ENCODE measurements around the gene DLG5.
A peak's percentile ranks its signal among the peaks of the same experiment; 100 is the strongest.

DLG5 gene

DNA sequence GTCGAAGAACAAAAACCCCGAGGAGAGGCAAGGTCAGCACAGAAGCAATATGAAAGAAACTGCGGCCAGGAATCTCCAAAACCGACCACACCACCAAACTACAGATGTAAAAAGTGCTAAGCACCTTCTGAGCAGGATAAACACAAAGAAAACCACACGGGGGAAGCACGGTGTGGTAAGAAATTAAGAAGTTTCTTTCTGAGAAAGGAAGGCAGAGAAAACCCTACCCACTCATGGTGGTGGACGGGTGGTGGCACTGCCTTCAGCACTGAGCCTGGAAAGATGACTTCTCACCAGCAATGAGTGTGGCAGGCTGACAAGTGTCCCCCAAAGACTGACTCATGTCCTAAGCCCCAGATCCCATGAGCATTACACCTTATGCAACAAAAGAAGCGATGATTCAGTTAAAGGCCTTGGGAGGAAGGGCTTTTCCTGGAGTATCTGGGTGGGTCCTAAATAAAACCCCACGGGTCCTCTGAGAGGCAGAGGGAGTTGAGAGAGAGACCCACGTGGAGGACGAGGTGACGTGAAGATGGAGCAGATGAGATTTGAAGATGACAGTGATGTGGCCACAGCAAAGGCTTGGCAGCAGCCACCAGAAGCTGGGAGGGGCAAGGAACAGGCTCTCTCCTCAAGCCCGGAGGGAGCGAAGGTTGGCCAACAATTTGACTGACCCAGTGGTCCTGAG, 124.9 kb downstream of the DLG5 start:
- DNase-seq (ENCODE audit: low read depth): no peak
- H3K4me3 ChIP-seq (ENCODE audit: low read depth, low read length): no peak overlapping the region
- TF ChIP-seq, protein P1, sequence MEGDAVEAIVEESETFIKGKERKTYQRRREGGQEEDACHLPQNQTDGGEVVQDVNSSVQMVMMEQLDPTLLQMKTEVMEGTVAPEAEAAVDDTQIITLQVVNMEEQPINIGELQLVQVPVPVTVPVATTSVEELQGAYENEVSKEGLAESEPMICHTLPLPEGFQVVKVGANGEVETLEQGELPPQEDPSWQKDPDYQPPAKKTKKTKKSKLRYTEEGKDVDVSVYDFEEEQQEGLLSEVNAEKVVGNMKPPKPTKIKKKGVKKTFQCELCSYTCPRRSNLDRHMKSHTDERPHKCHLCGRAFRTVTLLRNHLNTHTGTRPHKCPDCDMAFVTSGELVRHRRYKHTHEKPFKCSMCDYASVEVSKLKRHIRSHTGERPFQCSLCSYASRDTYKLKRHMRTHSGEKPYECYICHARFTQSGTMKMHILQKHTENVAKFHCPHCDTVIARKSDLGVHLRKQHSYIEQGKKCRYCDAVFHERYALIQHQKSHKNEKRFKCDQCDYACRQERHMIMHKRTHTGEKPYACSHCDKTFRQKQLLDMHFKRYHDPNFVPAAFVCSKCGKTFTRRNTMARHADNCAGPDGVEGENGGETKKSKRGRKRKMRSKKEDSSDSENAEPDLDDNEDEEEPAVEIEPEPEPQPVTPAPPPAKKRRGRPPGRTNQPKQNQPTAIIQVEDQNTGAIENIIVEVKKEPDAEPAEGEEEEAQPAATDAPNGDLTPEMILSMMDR (conservative IDR thresholded peaks at IDR 0.05; ENCODE audit: low read depth, low read length): no peak

DNA sequence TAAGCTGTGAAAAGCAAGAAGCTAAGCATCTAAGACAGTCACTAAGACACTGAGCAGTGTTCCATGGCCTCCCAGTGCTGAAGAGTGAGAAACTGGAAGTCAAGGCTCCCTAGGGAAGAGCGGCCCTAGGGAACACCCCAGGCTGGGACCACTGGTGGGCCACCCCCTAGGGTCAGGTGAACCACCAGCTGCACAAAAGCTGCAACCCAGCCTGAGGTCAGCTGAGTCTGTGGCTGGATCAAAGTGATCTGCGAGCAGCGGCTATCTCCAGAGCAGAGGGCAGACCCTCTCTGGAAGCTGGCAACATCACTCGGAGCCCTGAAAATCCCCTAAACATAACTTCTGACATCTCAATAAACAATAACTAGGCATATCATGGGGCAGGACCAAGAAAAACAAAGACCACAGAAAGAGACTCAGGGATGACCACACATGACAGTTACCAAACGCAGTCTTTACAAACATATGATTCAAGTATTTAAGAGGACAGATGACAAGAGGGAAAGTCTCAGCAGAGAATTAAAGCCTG, 125.8 kb downstream of the DLG5 start:
- DNase-seq (ENCODE audit: low read depth): no peak
- H3K4me3 ChIP-seq (ENCODE audit: low read depth, low read length): no peak overlapping the region
- TF ChIP-seq, protein P1 (conservative IDR thresholded peaks at IDR 0.05; ENCODE audit: low read depth, low read length): no peak

DNA sequence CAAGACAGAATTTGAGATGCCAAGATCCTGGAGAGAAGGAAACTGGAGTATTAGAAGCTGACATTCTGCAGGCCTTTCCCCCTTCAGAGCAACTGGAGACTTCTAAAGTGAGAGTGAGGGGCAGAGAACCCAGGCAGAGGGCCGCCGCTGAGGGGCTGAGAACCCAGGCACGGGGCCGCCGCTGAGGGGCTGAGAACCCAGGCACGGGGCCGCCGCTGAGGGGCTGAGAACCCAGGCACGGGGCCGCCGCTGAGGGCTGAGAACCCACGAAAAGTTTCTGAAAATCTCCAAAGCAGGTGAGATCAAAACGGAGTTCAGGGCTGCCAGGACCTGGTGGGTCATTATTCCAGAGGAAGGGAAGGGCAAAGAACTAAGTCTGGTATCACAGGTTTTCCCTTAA, 126.2 kb downstream of the DLG5 start:
- DNase-seq (ENCODE audit: low read depth): no peak
- no peak overlapping the region for H3K4me3 ChIP-seq (ENCODE audit: low read depth, low read length)
- TF ChIP-seq, protein P1 (conservative IDR thresholded peaks at IDR 0.05; ENCODE audit: low read depth, low read length): no peak

DNA sequence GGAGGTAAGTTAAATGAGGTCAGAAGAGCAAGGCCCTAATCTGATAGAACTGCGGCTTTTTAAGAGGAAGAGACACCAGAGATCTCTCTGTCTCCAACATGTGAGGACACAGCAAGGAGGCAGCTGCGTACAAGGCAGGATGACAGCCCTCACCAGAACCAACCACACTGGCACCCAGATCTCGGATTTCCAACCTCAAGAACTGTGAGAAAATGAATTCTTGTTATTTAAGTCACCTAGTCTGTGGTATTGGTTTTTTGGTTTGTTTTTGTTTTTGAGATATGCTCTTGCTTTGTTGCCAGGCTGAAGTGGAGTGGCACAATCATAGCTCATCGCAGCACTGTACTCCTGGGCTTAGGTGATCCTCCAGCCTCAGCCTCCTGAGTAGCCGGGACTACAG, 127.2 kb downstream of the DLG5 start:
- no peak overlapping the region for H3K4me3 ChIP-seq (ENCODE audit: low read depth, low read length)
- TF ChIP-seq, protein P1 (conservative IDR thresholded peaks at IDR 0.05; ENCODE audit: low read depth, low read length): no peak
- DNase-seq (ENCODE audit: low read depth): no peak

DNA sequence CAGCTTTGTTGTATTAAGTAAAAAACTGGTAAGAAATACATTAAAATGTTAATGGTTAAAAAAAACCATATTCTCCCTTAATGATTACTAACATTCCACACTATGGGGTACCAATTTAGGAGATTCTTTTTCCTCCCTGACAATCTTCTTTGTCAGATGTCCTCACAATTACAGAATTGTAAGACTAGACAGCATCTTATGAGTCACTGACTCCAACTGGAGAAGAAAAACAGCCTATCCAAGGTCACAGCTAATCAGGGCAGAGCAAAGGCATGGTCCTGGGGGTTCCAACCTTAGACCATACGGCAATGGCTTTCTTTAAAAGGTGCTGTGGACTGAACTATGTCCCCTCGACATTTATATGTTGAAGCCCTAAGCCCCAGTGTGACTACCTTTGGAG, 127.6 kb downstream of the DLG5 start:
- no peak overlapping the region for H3K4me3 ChIP-seq (ENCODE audit: low read depth, low read length)
- peak; percentile 36 for DNase-seq (ENCODE audit: low read depth)
- TF ChIP-seq, protein P1 (conservative IDR thresholded peaks at IDR 0.05; ENCODE audit: low read depth, low read length): no peak

DNA sequence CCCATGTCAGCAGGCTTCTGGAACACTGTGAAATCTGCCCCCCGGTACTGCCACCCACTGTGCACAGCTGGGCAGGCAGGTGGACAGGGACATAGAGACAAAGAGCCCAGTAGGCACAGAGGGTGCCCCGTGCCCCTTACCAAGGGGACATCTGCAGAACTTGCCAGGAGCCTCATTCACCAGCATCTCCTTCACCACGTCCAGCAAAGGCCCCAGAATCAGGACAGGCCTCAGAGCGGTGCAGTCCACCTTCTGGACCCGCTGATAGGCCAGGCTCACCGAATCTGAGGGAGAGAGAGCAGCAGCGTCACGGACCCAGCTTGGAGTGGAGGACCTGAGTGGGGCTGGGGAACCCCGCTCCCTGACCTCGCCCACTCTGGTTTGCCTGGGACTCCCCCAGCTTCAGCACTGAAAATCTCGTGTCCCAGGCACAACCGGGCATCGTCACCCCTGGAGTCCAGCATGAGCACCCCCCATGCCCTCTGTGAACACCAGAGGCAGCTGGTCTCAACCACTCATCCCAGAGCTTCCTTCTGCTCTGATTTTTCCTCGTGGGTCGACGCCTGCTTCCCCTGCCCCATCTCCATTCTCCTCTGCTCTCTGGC, 130.1 kb downstream of the DLG5 start:
- DNase-seq (ENCODE audit: low read depth): no peak
- no peak overlapping the region for H3K4me3 ChIP-seq (ENCODE audit: low read depth, low read length)
- TF ChIP-seq, protein P1 (conservative IDR thresholded peaks at IDR 0.05; ENCODE audit: low read depth, low read length): no peak

Data from choroid plexus epithelial cell (primary cell).